ENCODE results near the gene GNA12.

DNA sequence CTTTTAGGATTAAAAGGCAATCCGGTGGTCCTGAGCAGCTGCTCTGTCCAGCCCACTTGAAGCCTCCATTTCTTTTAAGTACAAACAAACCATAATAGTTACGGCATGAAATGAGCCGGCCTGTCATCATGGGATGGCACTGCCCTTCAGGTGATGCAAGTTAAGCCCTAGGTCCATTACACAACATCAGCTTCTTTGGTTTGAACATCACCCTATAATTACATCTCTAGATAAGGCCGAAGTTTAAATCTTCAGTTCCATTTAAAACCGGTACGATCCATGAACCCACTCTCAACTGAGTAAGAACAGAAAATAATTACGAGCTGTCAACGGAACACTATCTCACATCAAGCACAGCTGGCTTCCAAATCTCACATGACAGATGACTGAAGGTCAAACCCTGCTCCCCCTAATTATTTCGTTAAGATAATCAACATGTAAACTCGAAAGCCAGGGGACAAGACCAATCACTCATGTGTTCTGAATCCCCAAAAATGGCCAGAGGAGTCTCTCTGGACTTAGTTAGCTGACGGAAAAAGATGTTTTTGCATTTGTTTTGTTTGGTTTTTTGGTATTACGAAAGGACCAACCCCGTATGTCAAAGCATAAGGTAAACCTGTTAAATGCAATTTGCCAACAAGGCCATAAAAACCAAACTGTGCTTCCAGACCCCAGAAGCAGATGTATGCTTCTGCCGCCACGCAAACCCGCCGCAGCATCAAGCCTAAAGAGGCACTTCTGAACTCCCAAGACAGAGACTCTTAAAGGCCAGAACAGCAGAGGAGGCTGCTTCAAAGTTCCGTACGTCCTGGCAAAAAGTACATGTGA is 10.8 kb downstream of the GNA12 start:
- TF ChIP-seq CTCF (IDR thresholded peaks at IDR 0.05) (no peak), POLR2A (IDR thresholded peaks at IDR 0.05) (no peak)

Measured in gastroesophageal sphincter (tissue), 3 donors.